ENCODE data around the gene BCL6.
A peak's percentile ranks its signal among the peaks of the same experiment; 100 is the strongest.

Gene BCL6

DNA sequence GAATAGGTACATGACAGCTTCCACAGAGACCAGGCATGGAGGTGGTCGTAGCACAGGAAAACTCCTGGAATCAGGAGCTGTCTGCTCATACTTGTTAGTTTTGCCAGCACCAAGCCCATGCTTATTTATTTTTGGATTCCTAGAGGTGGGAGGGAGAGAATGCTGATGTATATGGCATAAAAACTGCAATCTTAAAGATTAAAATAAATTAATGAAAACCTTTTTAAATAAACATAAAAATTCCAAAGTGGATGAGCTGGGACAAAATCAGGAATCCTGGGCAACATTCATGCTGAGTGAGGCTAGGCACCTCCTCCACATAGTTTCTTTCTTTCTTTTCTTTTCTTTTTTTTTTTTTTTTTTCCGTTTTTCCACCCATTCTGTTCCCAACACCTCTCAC lies 14.3 kb upstream of the BCL6 start:
- DNase-seq: no peak

DNA sequence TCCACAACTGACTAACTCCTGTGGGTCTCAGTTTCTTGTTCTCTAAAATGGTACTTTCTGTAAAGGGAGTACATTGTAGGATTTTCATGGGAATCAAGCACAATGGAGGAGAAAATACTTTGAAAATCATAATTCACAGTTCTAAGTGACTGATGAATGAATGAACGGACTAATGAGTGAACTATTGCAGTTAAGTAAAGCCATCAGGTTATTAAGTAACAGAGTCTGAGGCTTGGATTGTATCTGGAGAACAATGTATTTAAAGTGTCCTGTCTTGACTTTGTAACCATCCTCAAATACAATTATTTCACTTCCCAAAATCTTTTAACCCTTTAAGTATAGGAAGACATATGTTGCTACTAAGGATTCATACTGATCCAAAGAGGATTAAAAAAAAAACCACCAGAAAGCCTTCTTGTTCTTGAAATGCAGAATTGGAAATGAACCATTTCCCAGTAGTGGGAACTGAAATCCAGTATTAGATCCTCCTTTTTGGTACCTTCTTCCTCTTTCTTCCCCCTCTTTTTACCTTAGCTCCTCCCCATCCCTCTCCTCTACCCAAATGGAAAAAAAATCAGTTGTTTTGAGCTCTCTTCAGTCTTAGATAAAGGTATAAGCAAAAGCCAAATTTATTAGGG lies 13.2 kb upstream of the BCL6 start:
- peak; percentile 99 for DNase-seq

DNA sequence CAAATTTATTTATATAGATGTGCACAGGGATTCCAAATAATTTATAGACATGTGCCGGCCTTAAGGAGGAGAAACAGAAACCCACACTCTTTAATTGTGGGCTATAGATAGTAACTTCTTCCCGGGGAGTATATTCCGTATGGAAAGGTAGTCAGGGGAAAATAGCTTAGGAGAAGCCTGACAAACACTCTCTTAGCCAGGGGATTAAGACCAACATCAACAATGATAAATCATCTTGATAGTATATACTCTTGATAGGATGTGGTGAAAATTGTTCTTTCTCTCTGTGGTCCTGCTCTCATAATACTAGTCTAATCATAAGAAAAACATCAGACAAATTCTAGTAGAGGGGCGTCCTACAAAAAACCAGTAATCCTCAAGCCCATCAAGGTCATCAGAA lies 8.2 kb upstream of the BCL6 start:
- no peak for DNase-seq

DNA sequence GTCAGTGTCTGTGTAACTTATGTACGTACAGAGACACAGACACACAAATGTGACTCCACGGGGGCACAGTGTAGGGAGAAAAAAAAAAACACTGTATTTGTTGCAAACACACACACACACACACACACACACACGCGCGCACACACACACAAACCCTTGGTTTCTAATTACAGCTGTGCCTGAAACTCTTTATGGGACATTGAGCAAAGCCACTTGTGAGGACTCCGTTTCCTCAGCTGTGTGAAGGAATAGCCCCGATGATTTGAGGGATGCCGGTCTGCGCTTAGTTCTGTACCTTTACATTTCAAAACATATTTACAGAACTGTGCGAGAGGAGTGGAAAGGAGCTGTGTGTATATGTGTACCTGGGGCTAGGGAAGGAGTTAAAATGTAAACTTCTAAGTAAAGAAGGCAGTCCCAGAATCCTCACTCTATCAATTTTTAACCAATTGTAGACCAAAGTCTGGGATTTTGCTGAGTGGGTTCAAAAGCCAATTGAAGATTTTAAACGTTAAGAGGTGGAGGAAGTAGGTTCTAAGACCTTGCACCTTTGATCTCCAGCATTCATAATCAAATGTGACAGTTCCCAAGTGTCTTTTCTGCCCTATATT lies 5.3 kb upstream of the BCL6 start:
- DNase-seq: no peak

DNA sequence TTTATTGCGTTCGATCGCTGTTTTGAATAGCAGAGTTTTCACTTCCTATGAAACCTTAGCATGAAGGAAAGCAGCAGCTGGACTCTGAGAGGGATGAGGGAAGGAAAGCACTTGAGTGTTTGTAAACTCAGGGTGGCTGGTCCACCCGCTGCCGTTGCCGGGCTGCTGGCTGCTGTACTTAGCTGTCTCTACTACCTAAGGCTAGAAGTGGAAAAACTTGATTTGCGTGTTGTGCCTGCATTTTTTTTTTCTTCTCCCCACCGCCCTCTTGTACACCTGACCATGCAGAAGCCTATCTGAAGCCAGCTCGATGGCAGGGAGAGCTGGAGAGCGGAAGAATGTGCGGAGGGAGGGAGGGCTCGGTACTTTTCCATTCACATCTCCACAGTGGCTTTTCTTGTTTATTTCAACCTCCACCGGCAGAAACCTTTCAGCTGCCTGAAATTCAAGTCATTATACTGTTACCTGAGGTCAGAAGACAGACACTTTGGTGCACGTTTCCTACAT lies 4.8 kb upstream of the BCL6 start:
- DNase-seq: peak; percentile 51

- peak; percentile 68 for DNase-seq
These were observed 2.8 kb upstream of the BCL6 start for GRCh38 chr3:187748050-187748481.

DNA sequence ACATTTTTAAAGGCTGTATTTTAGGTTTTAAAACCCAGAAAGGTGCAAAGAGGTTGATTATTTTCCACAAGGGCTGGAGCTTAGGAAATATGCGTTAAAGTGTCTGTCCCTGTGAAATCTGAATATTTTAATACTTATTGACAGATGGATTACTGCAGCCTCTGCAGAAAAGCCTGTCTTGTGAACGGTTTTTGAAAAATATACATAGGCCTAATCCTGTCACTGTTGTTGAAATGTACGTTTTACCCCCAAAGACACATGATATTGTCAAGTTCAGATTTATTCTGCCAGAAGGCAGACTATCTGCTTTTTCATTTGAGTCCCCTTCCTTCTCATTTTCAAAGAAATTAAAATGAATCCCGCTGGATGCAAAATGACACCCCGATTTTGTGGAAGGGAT lies 2.2 kb upstream of the BCL6 start:
- DNase-seq: no peak

DNA sequence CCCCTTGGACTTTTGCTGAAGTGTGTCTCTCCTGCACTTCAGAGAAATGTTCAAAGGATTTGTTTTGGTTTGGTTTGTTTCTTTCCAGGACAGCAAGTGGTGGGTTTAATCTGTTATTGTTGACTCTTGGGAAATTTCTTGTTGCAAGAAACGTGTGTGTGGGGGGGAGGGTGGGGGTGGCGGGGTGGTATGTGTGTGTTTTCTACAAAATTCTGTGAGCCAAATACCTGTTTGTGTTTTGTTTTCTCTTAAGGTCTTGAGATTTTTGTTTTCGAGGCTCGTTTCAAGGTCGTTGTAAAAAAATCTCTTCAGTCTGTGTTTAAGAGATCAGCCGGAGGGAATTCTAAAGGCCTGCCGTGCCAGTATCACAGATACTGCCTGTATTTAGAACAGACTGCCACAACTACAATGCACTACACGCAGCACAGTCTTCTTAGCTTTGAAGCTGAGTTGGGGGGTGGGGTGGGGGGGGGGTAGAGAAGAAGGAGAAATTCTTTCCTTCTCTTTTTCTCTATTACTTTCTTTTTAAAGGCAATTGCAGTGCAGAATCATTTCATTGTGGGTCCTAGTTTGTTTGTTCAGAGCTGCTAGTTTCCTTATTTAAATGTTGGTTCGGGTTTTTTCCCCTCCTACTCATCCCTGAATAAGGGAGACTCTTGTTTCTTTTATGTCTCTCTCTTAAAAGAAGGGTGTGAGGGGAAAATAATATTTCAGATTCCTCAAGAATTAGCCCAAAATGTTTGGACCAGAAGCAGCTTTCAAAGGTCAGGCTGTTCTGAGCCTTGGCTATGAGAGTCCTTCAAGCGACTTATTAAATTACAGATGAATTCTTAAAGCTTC lies 1.4 kb upstream of the BCL6 start:
- no peak for DNase-seq

GRCh38 chr3:187746059-187746441 lies 782 bp upstream of the BCL6 start:
- DNase-seq: no peak

DNA sequence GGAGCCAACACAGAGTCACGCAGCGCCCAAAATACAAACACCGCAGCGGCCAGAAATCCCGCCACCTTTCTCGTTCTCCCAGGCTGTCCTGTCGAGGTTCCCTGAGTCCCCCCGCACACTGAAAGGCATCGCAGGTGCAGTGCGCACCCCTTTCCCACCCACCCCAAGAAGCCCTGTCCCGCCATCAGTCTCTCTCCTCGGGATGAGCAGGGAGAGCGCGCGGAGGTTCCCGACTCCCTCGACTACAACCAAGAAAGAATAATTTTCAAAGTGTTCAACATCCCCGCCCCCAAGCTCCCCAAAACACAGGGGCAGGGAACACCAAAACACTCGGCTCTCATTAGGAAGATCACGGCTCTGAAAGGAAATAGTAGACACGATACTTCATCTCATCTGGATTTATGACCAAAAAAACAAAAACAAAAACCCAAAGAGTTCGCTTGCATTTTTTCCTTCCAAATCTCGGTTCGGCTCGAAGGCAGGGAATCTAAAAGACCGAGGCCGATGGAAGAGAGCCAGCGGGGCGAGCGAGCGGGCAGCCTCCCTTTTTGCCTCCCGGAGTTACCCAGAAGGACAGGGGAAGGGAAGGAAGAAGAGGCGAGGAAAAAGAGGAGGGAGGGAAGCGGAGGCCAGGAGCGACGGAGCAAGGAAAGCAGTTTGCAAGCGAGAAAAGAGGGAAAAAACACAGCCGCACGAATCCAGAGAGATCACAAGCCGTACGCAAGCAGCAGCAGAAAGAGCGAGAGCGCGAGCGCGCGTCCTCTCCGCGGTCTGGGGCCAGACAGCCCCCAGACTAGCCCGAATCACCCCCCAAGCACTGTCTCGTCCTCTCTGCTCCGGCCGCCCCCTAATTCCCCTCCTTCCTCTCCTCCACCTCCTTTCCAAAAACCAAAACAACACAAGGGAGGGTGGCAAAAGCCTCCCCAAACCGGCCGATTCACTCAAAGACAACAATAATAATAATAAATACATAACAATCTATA lies 808 bp downstream of the BCL6 start:
- DNase-seq: no peak

- no peak for DNase-seq
These were observed 1.8 kb downstream of the BCL6 start for GRCh38 chr3:187743195-187744141.

DNA sequence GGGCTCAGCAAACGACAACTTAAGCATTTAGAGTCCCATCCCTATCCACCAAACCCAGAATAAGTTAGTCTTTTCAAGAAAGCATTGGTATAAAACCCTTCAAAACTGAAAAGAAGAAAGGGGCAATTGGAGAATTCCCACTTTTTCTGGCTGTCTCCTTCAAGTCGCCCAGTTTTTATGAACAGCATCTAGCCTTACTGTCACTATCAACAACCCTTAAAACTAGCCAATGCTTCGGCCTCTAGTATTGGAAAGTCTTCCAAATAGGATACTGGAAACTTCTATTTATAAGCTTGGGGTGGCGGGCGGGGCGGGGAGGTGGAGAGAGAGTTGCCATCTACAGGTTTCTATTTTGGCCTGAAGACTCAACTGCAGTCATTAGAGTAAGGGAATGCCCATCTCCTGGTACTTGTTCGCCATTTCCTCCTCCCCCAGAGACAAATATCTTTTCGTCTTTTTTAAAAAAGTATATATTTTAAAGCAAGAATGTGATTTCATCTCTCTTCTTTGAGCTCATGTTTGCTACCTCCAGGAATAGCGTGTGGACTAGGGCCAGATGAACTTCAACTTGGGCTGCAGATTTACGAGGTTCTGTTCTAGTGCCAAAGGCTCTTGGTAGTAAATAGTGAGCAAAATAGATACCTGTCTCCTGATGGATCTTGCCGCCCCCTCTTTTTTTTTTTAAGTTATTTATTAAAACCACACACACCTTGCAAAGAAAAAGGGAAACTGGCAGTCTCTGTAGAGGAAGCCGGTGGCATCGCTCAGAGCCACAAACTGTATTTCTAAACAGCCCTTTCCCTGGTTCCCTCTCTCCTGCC lies 2.7 kb downstream of the BCL6 start:
- DNase-seq: peak; percentile 57

GRCh38 chr3:187741403-187742350 lies 3.6 kb downstream of the BCL6 start:
- peak; percentile 84 for DNase-seq

- peak; percentile 34 for DNase-seq
These were observed 4.6 kb downstream of the BCL6 start for GRCh38 chr3:187740421-187741399.

GRCh38 chr3:187739561-187740332 lies 5.5 kb downstream of the BCL6 start:
- DNase-seq: peak; percentile 71

DNA sequence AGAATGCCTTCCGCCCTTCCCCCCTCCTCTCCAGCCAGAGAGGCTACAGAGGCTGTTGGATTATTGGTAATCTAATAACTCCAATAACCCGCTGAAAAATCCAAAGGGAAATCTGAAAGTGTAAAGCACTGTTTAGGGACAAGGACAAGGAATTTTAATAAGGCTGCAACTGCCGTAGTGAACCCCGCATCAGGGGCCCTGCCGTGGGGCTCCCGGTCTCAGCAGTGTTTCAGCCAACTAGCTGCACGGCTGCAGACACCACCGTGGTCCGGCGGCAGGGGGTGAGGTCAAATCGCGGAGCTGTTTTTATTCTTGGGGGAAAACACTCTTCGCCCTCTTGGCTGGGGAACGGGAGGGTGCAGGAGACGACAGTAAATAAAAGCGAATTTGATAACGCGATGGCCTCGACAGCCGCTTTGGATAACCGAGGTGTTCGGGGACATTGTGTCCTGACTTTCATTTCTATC lies 6.1 kb downstream of the BCL6 start:
- no peak for DNase-seq

Data from MV-4-11 (cell line).